Measurements from ENCODE around the gene SMARCD2. TPM values are rescaled to one million over a fixed set of nuclear protein-coding genes. Genes with fewer than 3 reads are reported as not detected.
A peak's percentile ranks its signal among the peaks of the same experiment; 100 is the strongest.
"Not testable (repeated sequence)": the region's sequence is repeated elsewhere in the genome, so short reads cannot be mapped to it uniquely, and the experiment has no call there.

SMARCD2 gene
- total RNA-seq, 1 donor from 2014 or later, result 120 TPM

- Mint-ChIP-seq H3K27me3 (no peaks in the 10 kb centered on the region), H3K4me3 (peak overlapping the region; percentile 59), H3K9me3 (no peaks in the 10 kb centered on the region), H3K36me3 (ENCODE audit: low read depth) (peaks cover 86% of the 10 kb centered on the region), H3K27ac (peak overlapping the region; percentile 30), H3K4me1 (peaks cover 29% of the 10 kb centered on the region)
- intact Hi-C loops (cut with micrococcal nuclease), result no loop called here
- DNase-seq, result peak; percentile 72
These were observed 22.6 kb downstream of the SMARCD2 start for GRCh38 chr17:63819585-63820537.

GRCh38 chr17:63819131-63819530 is 23.4 kb downstream of the SMARCD2 start:
- Mint-ChIP-seq H3K36me3 (ENCODE audit: low read depth) (peaks cover 85% of the 10 kb centered on the region), H3K27ac (peak overlapping the region; percentile 5), H3K4me1 (peaks cover 24% of the 10 kb centered on the region), H3K27me3 (no peaks in the 10 kb centered on the region), H3K9me3 (no peaks in the 10 kb centered on the region), H3K4me3 (peak overlapping the region; percentile 59)
- DNase-seq, result no peak
- intact Hi-C loops (cut with micrococcal nuclease), result no loop called here

GRCh38 chr17:63817736-63818385 is 24.6 kb downstream of the SMARCD2 start:
- Mint-ChIP-seq H3K36me3 (ENCODE audit: low read depth) (peaks cover 84% of the 10 kb centered on the region), H3K4me3 (no peak overlapping the region), H3K27ac (peak overlapping the region; percentile 3), H3K4me1 (peaks cover 14% of the 10 kb centered on the region), H3K27me3 (no peaks in the 10 kb centered on the region), H3K9me3 (no peaks in the 10 kb centered on the region)
- no peak for DNase-seq
- intact Hi-C loops (cut with micrococcal nuclease), result no loop called here

- H3K4me1 Mint-ChIP-seq, result peaks cover 8% of the 10 kb centered on the region
- no peak overlapping the region for H3K27ac Mint-ChIP-seq
- no peak overlapping the region for H3K4me3 Mint-ChIP-seq
- no peaks in the 10 kb centered on the region for H3K9me3 Mint-ChIP-seq
- intact Hi-C loops (cut with micrococcal nuclease), result no loop called here
- no peak for DNase-seq
- H3K36me3 Mint-ChIP-seq (ENCODE audit: low read depth), result peaks cover 84% of the 10 kb centered on the region
- no peaks in the 10 kb centered on the region for H3K27me3 Mint-ChIP-seq
These were observed 25.8 kb downstream of the SMARCD2 start for GRCh38 chr17:63816669-63817068.

- intact Hi-C loops (cut with micrococcal nuclease), result no loop called here
- H3K9me3 Mint-ChIP-seq, result no peaks in the 10 kb centered on the region
- peaks cover 84% of the 10 kb centered on the region for H3K36me3 Mint-ChIP-seq (ENCODE audit: low read depth)
- H3K27me3 Mint-ChIP-seq, result no peaks in the 10 kb centered on the region
- no peak overlapping the region for H3K4me3 Mint-ChIP-seq
- DNase-seq, result no peak
- no peak overlapping the region for H3K27ac Mint-ChIP-seq
- H3K4me1 Mint-ChIP-seq, result peaks cover 6% of the 10 kb centered on the region
These were observed 26.4 kb downstream of the SMARCD2 start for GRCh38 chr17:63816123-63816522.

GRCh38 chr17:63809970-63810369 is 32.5 kb downstream of the SMARCD2 start:
- intact Hi-C loops (cut with micrococcal nuclease), result no loop called here
- no peak for DNase-seq
- Mint-ChIP-seq H3K4me1 (peaks cover 7% of the 10 kb centered on the region), H3K4me3 (no peak overlapping the region), H3K9me3 (no peaks in the 10 kb centered on the region), H3K27ac (peak overlapping the region; percentile 14), H3K27me3 (no peaks in the 10 kb centered on the region), H3K36me3 (ENCODE audit: low read depth) (peaks cover 80% of the 10 kb centered on the region)

- Mint-ChIP-seq H3K9me3 (no peaks in the 10 kb centered on the region), H3K4me1 (peaks cover 9% of the 10 kb centered on the region), H3K27ac (no peak overlapping the region), H3K27me3 (no peaks in the 10 kb centered on the region), H3K36me3 (ENCODE audit: low read depth) (peaks cover 63% of the 10 kb centered on the region), H3K4me3 (no peak overlapping the region)
- intact Hi-C loops (cut with micrococcal nuclease), result no loop called here
- DNase-seq, result no peak
These were observed 36.9 kb downstream of the SMARCD2 start for GRCh38 chr17:63805591-63805990.

GRCh38 chr17:63804328-63804727 is 38.2 kb downstream of the SMARCD2 start:
- H3K9me3 Mint-ChIP-seq, result no peaks in the 10 kb centered on the region
- intact Hi-C loops (cut with micrococcal nuclease), result no loop called here
- no peak overlapping the region for H3K27ac Mint-ChIP-seq
- no peak overlapping the region for H3K4me3 Mint-ChIP-seq
- no peaks in the 10 kb centered on the region for H3K27me3 Mint-ChIP-seq
- no peak for DNase-seq
- H3K36me3 Mint-ChIP-seq (ENCODE audit: low read depth), result peaks cover 64% of the 10 kb centered on the region
- H3K4me1 Mint-ChIP-seq, result peaks cover 9% of the 10 kb centered on the region

GRCh38 chr17:63800783-63801182 is 41.7 kb downstream of the SMARCD2 start:
- DNase-seq, result no peak
- H3K27ac Mint-ChIP-seq, result no peak overlapping the region
- intact Hi-C loops (cut with micrococcal nuclease), result no loop called here
- no peak overlapping the region for H3K4me3 Mint-ChIP-seq
- H3K27me3 Mint-ChIP-seq, result no peaks in the 10 kb centered on the region
- H3K4me1 Mint-ChIP-seq, result peaks cover 9% of the 10 kb centered on the region
- no peaks in the 10 kb centered on the region for H3K9me3 Mint-ChIP-seq
- peaks cover 63% of the 10 kb centered on the region for H3K36me3 Mint-ChIP-seq (ENCODE audit: low read depth)

GRCh38 chr17:63798572-63799106 is 43.8 kb downstream of the SMARCD2 start:
- Mint-ChIP-seq H3K27me3 (no peaks in the 10 kb centered on the region), H3K4me1 (peaks cover 6% of the 10 kb centered on the region), H3K36me3 (ENCODE audit: low read depth) (peaks cover 67% of the 10 kb centered on the region), H3K9me3 (no peaks in the 10 kb centered on the region), H3K27ac (no peak overlapping the region), H3K4me3 (no peak overlapping the region)
- intact Hi-C loops (cut with micrococcal nuclease), result no loop called here
- no peak for DNase-seq

GRCh38 chr17:63796375-63796774 is 46.1 kb downstream of the SMARCD2 start:
- H3K27me3 Mint-ChIP-seq; H3K9me3 Mint-ChIP-seq; H3K27ac Mint-ChIP-seq; intact Hi-C loops (cut with micrococcal nuclease); DNase-seq; H3K4me3 Mint-ChIP-seq; H3K4me1 Mint-ChIP-seq: not testable (repeated sequence)
- peaks cover 74% of the 10 kb centered on the region for H3K36me3 Mint-ChIP-seq (ENCODE audit: low read depth)

- Mint-ChIP-seq H3K27ac (no peak overlapping the region), H3K27me3 (no peaks in the 10 kb centered on the region), H3K4me3 (no peak overlapping the region), H3K9me3 (no peaks in the 10 kb centered on the region), H3K4me1 (peaks cover 10% of the 10 kb centered on the region), H3K36me3 (ENCODE audit: low read depth) (peaks cover 64% of the 10 kb centered on the region)
- no peak for DNase-seq
- intact Hi-C loops (cut with micrococcal nuclease), result no loop called here
These were observed 50.3 kb downstream of the SMARCD2 start for GRCh38 chr17:63792055-63792729.

- peaks cover 13% of the 10 kb centered on the region for H3K4me1 Mint-ChIP-seq
- no peak overlapping the region for H3K27ac Mint-ChIP-seq
- H3K4me3 Mint-ChIP-seq, result no peak overlapping the region
- no peaks in the 10 kb centered on the region for H3K27me3 Mint-ChIP-seq
- peaks cover 55% of the 10 kb centered on the region for H3K36me3 Mint-ChIP-seq (ENCODE audit: low read depth)
- DNase-seq, result no peak
- no peaks in the 10 kb centered on the region for H3K9me3 Mint-ChIP-seq
- intact Hi-C loops (cut with micrococcal nuclease), result no loop called here
These were observed 52.4 kb downstream of the SMARCD2 start for GRCh38 chr17:63790057-63790456.

All from activated CD4-positive, alpha-beta T cell treated with anti-CD3 and anti-CD28 coated beads, Interleukin-2, amount 10 ng/mL, durations not matched to agents 24 days and 14 days (primary cell).